Stimulated activated CD4-positive, alpha-beta T cell treated with anti-CD3 and anti-CD28 coated beads, TNF-alpha, amount 100 ng/mL, for 24 hours (primary cell): ENCODE data around the gene AUTS2.
"Not testable (repeated sequence)": the region's sequence is repeated elsewhere in the genome, so short reads cannot be mapped to it uniquely, and the experiment has no call there.

Experiments used
- DNase-seq, 3 experiments: peaks; one replicate each; pipeline ENCODE4 v3.0.0-alpha.2; 2020; ENCODE audit warnings: low read depth in 3 of 3

Gene AUTS2

GRCh38 chr7:70797109-70797514 is 1198.8 kb downstream of the AUTS2 start:
- no peak for DNase-seq

- DNase-seq, result no peak
These were observed 1201.6 kb downstream of the AUTS2 start for GRCh38 chr7:70799841-70800405.

GRCh38 chr7:70805360-70805759 is 1207.1 kb downstream of the AUTS2 start:
- no peak for DNase-seq

GRCh38 chr7:70807650-70808049 is 1209.4 kb downstream of the AUTS2 start:
- DNase-seq, result no peak

DNA sequence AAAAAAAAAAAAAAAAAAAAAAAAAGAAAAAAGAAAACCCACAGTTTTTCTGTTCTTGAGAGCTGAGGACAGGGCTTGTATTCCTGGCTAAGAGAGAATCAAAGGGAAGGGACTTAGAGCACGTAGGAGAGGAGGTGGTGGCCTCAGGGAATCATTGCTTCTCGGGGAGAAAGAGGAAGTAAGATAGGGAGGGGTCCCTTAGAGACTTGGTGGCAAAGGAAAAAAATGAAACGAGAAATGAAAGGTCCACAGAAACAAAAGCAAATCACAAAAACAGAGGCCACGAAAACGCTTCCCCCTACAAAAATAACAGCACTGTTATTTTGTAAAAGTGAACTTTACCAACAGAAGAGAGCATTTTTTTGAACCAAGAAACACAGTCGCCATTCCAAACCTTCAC is 1210.6 kb downstream of the AUTS2 start:
- no peak for DNase-seq

GRCh38 chr7:70810558-70811139 is 1212.4 kb downstream of the AUTS2 start:
- DNase-seq, result no peak

- DNase-seq, result no peak
These were observed 1214.2 kb downstream of the AUTS2 start for GRCh38 chr7:70812511-70812910.

DNA sequence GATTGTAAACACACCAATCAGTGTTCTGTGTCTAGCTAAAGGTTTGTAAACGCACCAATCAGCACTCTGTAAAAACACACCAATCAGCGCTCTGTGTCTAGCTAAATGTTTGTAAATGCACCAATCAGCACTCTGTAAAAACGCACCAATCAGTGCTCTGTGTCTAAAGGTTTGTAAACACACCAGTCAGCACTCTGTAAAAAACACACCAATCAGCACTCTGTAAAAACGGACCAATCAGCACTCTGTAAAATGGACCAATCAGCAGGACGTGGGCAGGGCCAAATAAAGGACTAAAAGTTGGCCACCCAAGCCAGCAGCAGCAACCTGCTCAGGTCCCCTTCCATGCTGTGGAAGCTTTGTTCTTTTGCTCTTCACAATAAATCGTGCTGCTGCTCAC is 1224.2 kb downstream of the AUTS2 start:
- DNase-seq, result not testable (repeated sequence)

- peak; percentile 11 to 46 (median 30) for DNase-seq
These were observed 1231.2 kb downstream of the AUTS2 start for GRCh38 chr7:70829221-70830059.

- no peak for DNase-seq
These were observed 1231.8 kb downstream of the AUTS2 start for GRCh38 chr7:70830060-70830395.

GRCh38 chr7:70830426-70830825 is 1232.2 kb downstream of the AUTS2 start:
- no peak for DNase-seq

- DNase-seq, result no peak
These were observed 1235.5 kb downstream of the AUTS2 start for GRCh38 chr7:70833726-70834125.

- no peak for DNase-seq
These were observed 1236.1 kb downstream of the AUTS2 start for GRCh38 chr7:70834424-70834823.

DNA sequence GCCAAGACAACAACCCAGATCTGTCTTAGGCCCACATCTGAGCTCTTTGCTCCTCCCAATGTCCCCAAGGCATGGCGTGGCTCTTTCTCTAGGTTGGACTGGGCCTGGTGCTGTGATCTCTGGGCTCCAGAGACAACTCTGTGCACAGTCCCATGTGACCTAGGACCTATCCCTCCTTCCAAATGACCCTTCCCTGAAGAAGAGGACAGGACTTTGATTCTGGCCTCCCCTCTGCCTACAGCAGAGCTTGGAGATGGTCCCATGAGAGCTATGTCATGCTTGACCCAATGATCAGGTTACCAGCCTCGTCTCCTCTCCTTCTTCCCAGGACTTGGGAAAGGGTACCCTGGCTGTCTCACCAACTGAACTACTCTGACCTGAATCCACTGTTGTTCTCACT is 1237.4 kb downstream of the AUTS2 start:
- DNase-seq, result no peak

GRCh38 chr7:70836279-70836678 is 1238.0 kb downstream of the AUTS2 start:
- no peak for DNase-seq

- no peak for DNase-seq
These were observed 1238.7 kb downstream of the AUTS2 start for GRCh38 chr7:70836946-70837345.

- DNase-seq, result no peak
These were observed 1239.3 kb downstream of the AUTS2 start for GRCh38 chr7:70837589-70837988.

- DNase-seq, result no peak
These were observed 1240.1 kb downstream of the AUTS2 start for GRCh38 chr7:70838292-70838907.
